NCI-H1048 (cell line): ENCODE measurements around the gene HTR3A.

Experiments
- DNase-seq: peaks from one replicate; lab custom pipeline; 2025; lab: John Stamatoyannopoulos, UW

Gene HTR3A

GRCh38 chr11:113979431-113979830 is 4.5 kb downstream of the HTR3A start:
- DNase-seq: no peak

GRCh38 chr11:113980785-113981184 is 5.9 kb downstream of the HTR3A start:
- DNase-seq: no peak

- DNase-seq: no peak
Measured at GRCh38 chr11:113982306-113982705, 7.4 kb downstream of the HTR3A start.

GRCh38 chr11:113984781-113985180 is 9.9 kb downstream of the HTR3A start:
- DNase-seq: no peak

GRCh38 chr11:113985906-113986305 is 11.0 kb downstream of the HTR3A start:
- DNase-seq: no peak

- no peak for DNase-seq
Measured at GRCh38 chr11:113986351-113987140, 11.6 kb downstream of the HTR3A start.

- no peak for DNase-seq
Measured at GRCh38 chr11:113989381-113989780, 14.5 kb downstream of the HTR3A start.

GRCh38 chr11:113989916-113990315 is 15.0 kb downstream of the HTR3A start:
- DNase-seq: no peak

GRCh38 chr11:113991170-113991569 is 16.3 kb downstream of the HTR3A start:
- no peak for DNase-seq

- no peak for DNase-seq
Measured at GRCh38 chr11:113991718-113992458, 17.0 kb downstream of the HTR3A start.

GRCh38 chr11:113992459-113993110 is 17.7 kb downstream of the HTR3A start:
- DNase-seq: no peak

- DNase-seq: no peak
Measured at GRCh38 chr11:113994077-113994954, 19.4 kb downstream of the HTR3A start.

- DNase-seq: no peak
Measured at GRCh38 chr11:113997473-113997872, 22.6 kb downstream of the HTR3A start.

- no peak for DNase-seq
Measured at GRCh38 chr11:113998574-113998973, 23.7 kb downstream of the HTR3A start.

GRCh38 chr11:114000526-114000925 is 25.6 kb downstream of the HTR3A start:
- no peak for DNase-seq

- DNase-seq: no peak
Measured at GRCh38 chr11:114001416-114001815, 26.5 kb downstream of the HTR3A start.

- no peak for DNase-seq
Measured at GRCh38 chr11:114008331-114008730, 33.4 kb downstream of the HTR3A start.

GRCh38 chr11:114010931-114011330 is 36.0 kb downstream of the HTR3A start:
- no peak for DNase-seq

GRCh38 chr11:114011443-114011842 is 36.5 kb downstream of the HTR3A start:
- no peak for DNase-seq

- DNase-seq: no peak
Measured at GRCh38 chr11:114015117-114015516, 40.2 kb downstream of the HTR3A start.

- DNase-seq: no peak
Measured at GRCh38 chr11:114016986-114017385, 42.1 kb downstream of the HTR3A start.

GRCh38 chr11:114017723-114018122 is 42.8 kb downstream of the HTR3A start:
- DNase-seq: no peak
